GM10847 (cell line): ENCODE data around the gene SPATA13.

Source experiments
- POLR2A ChIP-seq: IDR thresholded peaks from 2 replicates; pipeline ENCODE4 v1.6.1; 2011; ENCODE audit not compliant: insufficient read length; ENCODE audit errors: extremely low read depth

Gene SPATA13

GRCh38 chr13:24351423-24351822, 190.9 kb downstream of the SPATA13 start:
- TF ChIP-seq POLR2A, result no peak

- no peak for TF ChIP-seq POLR2A
Measured at GRCh38 chr13:24353736-24354135, 193.2 kb downstream of the SPATA13 start.

- TF ChIP-seq POLR2A, result no peak
Measured at GRCh38 chr13:24355103-24355502, 194.6 kb downstream of the SPATA13 start.

- TF ChIP-seq POLR2A, result no peak
Measured at GRCh38 chr13:24356270-24356669, 195.8 kb downstream of the SPATA13 start.
